SH-SY5Y (cell line): ENCODE measurements around the gene MRPL28.

Source experiments
- GATA2 ChIP-seq: IDR thresholded peaks from 2 replicates; pipeline ENCODE4 v1.6.1; 2011; ENCODE audit warnings: mild to moderate bottlenecking, low read depth, low read length
- GATA3 ChIP-seq: IDR thresholded peaks from 2 replicates; pipeline ENCODE4 v1.6.1; 2011; ENCODE audit warnings: low read depth, mild to moderate bottlenecking, low read length, moderate library complexity

DNA sequence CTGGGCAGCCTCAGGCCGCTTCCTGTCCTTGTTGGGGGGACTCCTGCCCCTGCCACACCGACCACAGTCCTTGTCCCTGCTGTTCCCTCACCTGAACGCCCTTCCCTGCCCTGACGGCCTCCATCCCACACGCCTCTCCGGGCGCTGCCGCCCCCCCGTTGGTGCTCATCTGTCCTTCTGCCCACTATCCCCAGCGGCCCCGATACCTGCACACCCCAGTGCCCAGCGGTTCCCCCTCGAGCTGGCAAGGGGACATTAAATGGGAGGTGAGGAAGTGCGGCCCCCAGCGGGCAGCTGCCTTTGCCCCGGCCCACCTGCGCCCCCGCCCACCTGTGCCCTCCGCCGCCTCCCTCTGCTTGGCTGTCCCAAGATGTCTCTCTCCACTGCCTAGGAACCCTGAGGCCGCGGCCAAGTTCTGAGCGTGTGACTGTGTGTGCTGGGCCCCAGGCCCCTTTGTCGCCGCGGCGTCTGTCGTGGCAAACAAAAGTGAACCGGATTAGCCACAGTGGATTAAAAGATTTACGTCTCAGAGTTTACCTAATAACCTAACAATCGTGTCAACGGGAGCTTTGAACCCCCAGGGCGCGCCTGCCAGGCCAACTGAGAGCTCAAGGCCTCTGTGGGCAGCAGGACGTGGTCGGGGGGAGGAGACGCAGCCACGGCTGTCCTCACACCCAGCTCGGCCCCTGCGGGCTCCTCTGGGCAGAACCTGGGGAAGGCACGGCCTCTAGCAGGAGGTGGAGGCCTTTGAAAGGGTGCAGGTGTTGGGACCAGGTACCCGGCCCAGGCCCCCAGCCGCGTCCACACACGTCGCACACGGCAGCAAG lies 10.3 kb downstream of the MRPL28 start:
- TF ChIP-seq GATA3 = no peak
- TF ChIP-seq GATA2 = no peak
